K562 (cell line): ENCODE data around the gene QPCT. TPM values are rescaled to one million over a fixed set of nuclear protein-coding genes. Genes with fewer than 3 reads are reported as not detected.

Experiments used
- ATAC-seq: fragments of 200-7000 bp; cut with Tn5 transposase; 3 replicates; pipeline ENCODE4 v1.9.1; 2020; ENCODE audit warnings: moderate library complexity
- BruUV-seq: library from RNA; stranded (reverse); fragments of 400-500 nt; replicated peaks from 2 replicates; lab custom pipeline; 2021; lab: Mats Ljungman, UMichigan
- CTCF ChIA-PET: fragments of 300-600 bp; formaldehyde crosslinking; extraction: SDS; loops from one replicate; lab custom pipeline; 2021; ENCODE audit warnings: low intra/inter-chr PET ratio; lab: Yijun Ruan, JAX
- POLR2A ChIA-PET: fragments of 300-600, 350-650 bp; sonication (Branson Sonifier 250); formaldehyde crosslinking; extraction: SDS; loops from one replicate; lab custom pipeline; 2021; ENCODE audit warnings: antibody characterized with exemption, inconsistent platforms; lab: Yijun Ruan, JAX
- DNase-seq, 4 experiments: peaks; one replicate each; pipeline versions ENCODE4 v3.0.0 to v3.0.0-alpha.2; 2011 to 2018; ENCODE audit warnings: low spot score in 3 of 4, mixed read lengths in 3 of 4; ENCODE audit errors: extremely low read depth in 1 of 4
- FAIRE-seq: peaks from 2 replicates; lab custom pipeline; 2011; peaks lifted over from hg19 to GRCh38; lab: Jason Lieb, UNC
- H2AFZ ChIP-seq: 2 replicates; pipeline ENCODE4 v1.6.0; 2011; ENCODE audit warnings: low read depth, low read length, control low read depth, inconsistent platforms
- H3K27ac ChIP-seq: fragments of 200-600 bp; 3 replicates; pipeline ENCODE4 v1.8.0; 2011; ENCODE audit warnings: low read depth, mild to moderate bottlenecking, control low read depth, inconsistent platforms, low read length, moderate library complexity, mixed read lengths; ENCODE audit errors: extremely low read depth
- H3K27me3 ChIP-seq, 2 experiments: fragments of 300-600 bp in 1 of 2; 2 replicates in 1 of 2; 3 replicates in 1 of 2; pipeline versions ENCODE4 v1.6.0 to v1.8.0; 2011; ENCODE audit warnings: inconsistent platforms in 2 of 2, low read length in 2 of 2, mild to moderate bottlenecking in 1 of 2, mixed read lengths in 1 of 2, moderate library complexity in 1 of 2; ENCODE audit not compliant: control insufficient read depth in 2 of 2, insufficient read depth in 2 of 2
- H3K36me3 ChIP-seq: fragments of 300-600 bp; 3 replicates; pipeline ENCODE4 v1.8.0; 2011; ENCODE audit warnings: mild to moderate bottlenecking, low read length, inconsistent platforms; ENCODE audit not compliant: control insufficient read depth, insufficient read depth
- H3K4me1 ChIP-seq, 2 experiments: fragments of 200-600 bp in 1 of 2; replicated peaks in 1 of 2; 2 replicates in 1 of 2; 3 replicates in 1 of 2; pipeline versions ENCODE4 v1.5.1 to v1.8.0; 2011; ENCODE audit warnings: inconsistent platforms in 2 of 2, low read length in 2 of 2, mild to moderate bottlenecking in 1 of 2, mixed read lengths in 1 of 2, moderate library complexity in 1 of 2; ENCODE audit not compliant: control insufficient read depth in 2 of 2, insufficient read depth in 2 of 2
- H3K4me2 ChIP-seq: 2 replicates; pipeline ENCODE4 v1.6.1; 2011; ENCODE audit warnings: low read length, control low read depth, inconsistent platforms, mixed read lengths; ENCODE audit not compliant: insufficient read depth
- H3K4me3 ChIP-seq: fragments of 200-600 bp; sonication (generic), shearing (Covaris generic); 2 replicates; pipeline ENCODE4 v1.5.1; 2016; ENCODE audit warnings: control low read depth, inconsistent platforms
- H3K79me2 ChIP-seq: fragments of 200-600 bp; 3 replicates; pipeline ENCODE4 v1.8.0; 2011; ENCODE audit warnings: low read length, inconsistent platforms; ENCODE audit not compliant: control insufficient read depth, insufficient read depth
- H3K9ac ChIP-seq, 2 experiments: 2 replicates each; pipeline versions ENCODE4 v1.6.0 to v1.6.1; 2011; ENCODE audit warnings: low read depth in 2 of 2, low read length in 2 of 2, control low read depth in 1 of 2, inconsistent platforms in 1 of 2, mild to moderate bottlenecking in 1 of 2, mixed read lengths in 1 of 2; ENCODE audit not compliant: insufficient read depth in 1 of 2
- H3K9me1 ChIP-seq: one replicate; pipeline ENCODE4 v1.6.0; 2011; ENCODE audit warnings: inconsistent platforms, mild to moderate bottlenecking, low read length, moderate library complexity; ENCODE audit not compliant: control insufficient read depth, insufficient read depth
- H3K9me3 ChIP-seq: replicated peaks from 2 replicates; pipeline ENCODE4 v1.5.1; 2011; ENCODE audit warnings: low read depth, low read length, inconsistent platforms; ENCODE audit not compliant: control insufficient read depth, insufficient read depth
- H4K20me1 ChIP-seq: replicated peaks from 2 replicates; pipeline ENCODE4 v1.6.1; 2011; ENCODE audit warnings: low read length, inconsistent platforms, mixed read lengths; ENCODE audit not compliant: control insufficient read depth, insufficient read depth
- ARID2 ChIP-seq: fragments of 450-650 bp; IDR thresholded peaks from 2 replicates; pipeline ENCODE4 v1.6.1; 2017; ENCODE audit warnings: antibody characterized with exemption, mild to moderate bottlenecking
- ELF2 ChIP-seq: fragments of 250-450 bp; sonication (Bioruptor Pico); IDR thresholded peaks from 2 replicates; pipeline ENCODE4 v1.5.0; 2021; ENCODE audit warnings: mild to moderate bottlenecking
- HDAC8 ChIP-seq: fragments of 450-650 bp; IDR thresholded peaks from 2 replicates; pipeline ENCODE4 v1.6.1; 2016; ENCODE audit warnings: mild to moderate bottlenecking, missing genetic modification characterization, moderate library complexity, missing compliant biosample characterization
- HNRNPL ChIP-seq: fragments of 200-400 bp; formaldehyde crosslinking; IDR thresholded peaks from 2 replicates; pipeline ENCODE4 v1.6.1; 2017; ENCODE audit warnings: low read depth, mild to moderate bottlenecking, low read length
- IRF1 ChIP-seq: sonication (generic); formaldehyde crosslinking; IDR thresholded peaks from 2 replicates; pipeline ENCODE4 v1.8.0; 2022; ENCODE audit warnings: missing genetic modification reagents, mild to moderate bottlenecking, borderline replicate concordance
- MYC ChIP-seq, 2 experiments: fragments of 250-450 bp in 1 of 2; sonication (Bioruptor Pico) in 1 of 2; IDR thresholded peaks; 2 replicates each; pipeline versions ENCODE4 v1.5.1 to v1.6.1; 2012 to 2021; ENCODE audit warnings: low read depth in 2 of 2, borderline replicate concordance in 1 of 2, improper control_type of control experiment in 1 of 2, low read length in 1 of 2, mild to moderate bottlenecking in 1 of 2, moderate library complexity in 1 of 2
- RBM17 ChIP-seq: fragments of 200-400 bp; formaldehyde crosslinking; IDR thresholded peaks from 2 replicates; pipeline ENCODE4 v1.6.1; 2017; ENCODE audit warnings: low read depth, mild to moderate bottlenecking, low read length, borderline replicate concordance
- SAFB ChIP-seq: fragments of 200-400 bp; formaldehyde crosslinking; IDR thresholded peaks from 2 replicates; pipeline ENCODE4 v1.6.1; 2017; ENCODE audit warnings: low read depth, low read length, borderline replicate concordance
- SAP30 ChIP-seq: fragments of 200-600 bp; sonication (generic); IDR thresholded peaks from 2 replicates; pipeline ENCODE4 v1.6.1; 2012; ENCODE audit warnings: borderline replicate concordance, low read depth, mild to moderate bottlenecking, moderate library complexity, low read length, control low read depth, inconsistent platforms; ENCODE audit not compliant: insufficient read depth, poor library complexity, severe bottlenecking
- SIN3A ChIP-seq, 2 experiments: fragments of 150-350 bp in 1 of 2; IDR thresholded peaks; 2 replicates each; pipeline ENCODE4 v1.6.1; 2011 to 2016; ENCODE audit warnings: borderline replicate concordance in 2 of 2, low read depth in 2 of 2, low read length in 2 of 2, mild to moderate bottlenecking in 2 of 2, moderate library complexity in 2 of 2; ENCODE audit not compliant: control insufficient read depth in 1 of 2
- SMAD2 ChIP-seq: fragments of 150-350 bp; IDR thresholded peaks from 2 replicates; pipeline ENCODE4 v1.6.1; 2014; ENCODE audit warnings: low read depth, mild to moderate bottlenecking, low read length
- SREBF2 ChIP-seq: sonication (generic); formaldehyde crosslinking; IDR thresholded peaks from 2 replicates; pipeline ENCODE4 v1.4.0; 2020; ENCODE audit warnings: mild to moderate bottlenecking, missing genetic modification reagents
- YY1 ChIP-seq, 3 experiments: IDR thresholded peaks; 2 replicates each; pipeline ENCODE4 v1.6.1; 2011; ENCODE audit warnings: low read length in 2 of 3, mild to moderate bottlenecking in 2 of 3, moderate library complexity in 2 of 3, borderline replicate concordance in 1 of 3, control low read depth in 1 of 3, low read depth in 1 of 3; ENCODE audit not compliant: insufficient read depth in 3 of 3, insufficient replicate concordance in 2 of 3, control insufficient read depth in 1 of 3, insufficient read length in 1 of 3; ENCODE audit errors: extremely low read depth in 1 of 3
- WGBS: fragments of 100-300 bp; shearing (Covaris generic); methylation state at CpG from one replicate; pipeline ENCODE4 v1.1.6; 2016; ENCODE audit warnings: low coverage, mixed read lengths; ENCODE audit not compliant: insufficient coverage; ENCODE audit errors: missing lambda C conversion rate; 5-methylcytosine and 5-hydroxymethylcytosine counted together
- in situ Hi-C: fragments of 300-500 bp; cut with MboI; formaldehyde crosslinking; loops from 4 replicates; pipeline ENCODE4 v1.15.0; 2018; ENCODE audit warnings: inconsistent platforms, mixed read lengths
- intact Hi-C: fragments of 100-400 bp; cut with micrococcal nuclease; formaldehyde crosslinking; loops from 2 replicates; pipeline ENCODE4 v1.14.2; 2022
- polyA plus RNA-seq, 8 experiments: library from polyadenylated mRNA; depleted of rRNA in 4 of 8; stranded (reverse) in 5 of 8; unstranded in 3 of 8; fragments of >200 nt; fragmentation: Nextera tagmentation in 2 of 8; fragmentation: Illumina TruSeq in 1 of 8; extraction: Ambion mirVana in 2 of 8; extraction: Trizol in 1 of 8; gene quantifications; 2 replicates each; pipeline versions ENCODE4 v1.2.1 to v1.2.3, GENCODE V29; 2011 to 2014; ENCODE audit warnings: inconsistent platforms in 1 of 8, missing spikeins in 1 of 8
- total RNA-seq, 7 experiments: library from RNA; depleted of rRNA in 6 of 7; stranded (reverse); fragments of >200 nt in 6 of 7; fragmentation: Illumina TruSeq in 2 of 7; extraction: Trizol in 2 of 7; gene quantifications; 2 replicates each; pipeline versions ENCODE4 v1.2.1 to v1.2.3, GENCODE V29; 2011 to 2021; ENCODE audit warnings: low replicate concordance in 1 of 7
- TF ChIP-seq, protein P1 (sequence below), 2 experiments: IDR thresholded peaks; 2 replicates each; pipeline ENCODE4 v1.6.1; 2011; ENCODE audit warnings: borderline replicate concordance in 1 of 2, control low read depth in 1 of 2, low read depth in 1 of 2, low read length in 1 of 2, mild to moderate bottlenecking in 1 of 2, mixed read lengths in 1 of 2, moderate library complexity in 1 of 2; ENCODE audit not compliant: insufficient read depth in 1 of 2, insufficient read length in 1 of 2, poor library complexity in 1 of 2, severe bottlenecking in 1 of 2; ENCODE audit errors: extremely low read depth in 1 of 2

Gene QPCT
- total and polyA plus RNA-seq, 9 of the 15 experiments (the other 6 are each of a cell fraction or from before 2014, with no cell fraction given), result 0.07 TPM; not detected in 8

DNA sequence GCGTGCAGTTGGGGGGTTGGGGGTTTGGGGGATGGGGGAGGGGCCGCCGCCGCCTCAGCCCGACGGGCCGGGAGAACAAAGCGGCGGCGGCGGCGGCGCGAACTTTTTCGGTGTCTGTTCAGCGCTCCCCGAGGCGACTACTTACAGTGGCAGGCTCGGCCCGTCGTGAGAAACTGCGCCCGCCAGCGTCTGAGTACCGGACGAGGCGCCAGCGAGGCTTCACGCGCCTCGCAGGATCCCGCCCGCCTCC is 20.0 kb upstream of the QPCT start (continued):
- 0 out of 4 replicates have a peak, but pooled peaks of 1 of the 2 experiments have one; percentile 19 for TF ChIP-seq SIN3A (IDR thresholded peaks at IDR 0.05; ENCODE audit: borderline replicate concordance in 2 of 2, control insufficient read depth in 1 of 2, low read depth in 2 of 2, low read length in 2 of 2)
- TF ChIP-seq MYC (IDR thresholded peaks at IDR 0.05; ENCODE audit: low read depth, low read length), result peak; percentile 36; the same call in 1 of the 2 replicates
- no peak for TF ChIP-seq MYC (CRISPR knock-in tag; IDR thresholded peaks at IDR 0.05; ENCODE audit: borderline replicate concordance, low read depth)
- TF ChIP-seq SAFB, result no peak

DNA sequence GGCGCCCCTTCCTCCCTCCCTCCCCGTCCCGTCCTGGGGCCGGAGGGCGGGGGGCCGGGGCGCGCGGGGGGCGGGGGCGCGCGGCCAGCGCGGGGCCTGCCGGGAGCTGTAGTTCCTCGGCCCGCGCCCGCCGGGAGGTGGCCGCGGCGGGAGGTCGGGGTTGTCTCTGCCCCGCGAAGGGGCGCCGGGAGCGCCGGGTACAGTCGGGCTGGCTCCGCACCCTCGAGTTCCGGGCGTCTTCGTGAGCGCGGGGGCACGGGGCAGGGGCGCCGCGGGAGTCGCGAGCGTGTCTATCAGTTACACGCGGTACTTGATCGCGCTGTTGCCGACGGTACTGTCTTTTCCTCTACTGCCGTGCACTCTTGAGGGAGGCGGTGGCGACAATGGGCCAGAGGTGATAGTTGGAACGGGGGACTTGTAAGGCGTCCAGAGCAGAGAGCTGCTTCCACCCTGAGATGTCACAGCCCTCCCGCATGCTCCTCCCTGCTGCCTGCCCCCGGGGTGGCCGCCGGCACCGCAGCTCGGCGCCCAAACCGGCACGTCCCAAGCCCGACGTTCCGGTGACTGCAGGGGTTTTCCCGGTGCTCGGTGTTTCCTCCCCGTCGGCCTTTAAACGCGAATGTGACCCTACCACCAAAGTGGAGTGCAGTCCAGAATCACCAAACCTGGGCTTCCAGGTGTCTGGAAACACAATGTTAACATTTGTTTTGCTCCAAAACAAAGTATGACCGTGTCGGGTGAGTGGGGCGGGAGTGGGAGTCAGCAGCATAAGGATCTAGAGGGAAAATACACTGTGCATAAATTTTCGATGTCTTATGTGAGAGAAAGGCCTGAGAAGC is 19.4 kb upstream of the QPCT start, which contains the start of gene PRKD3:
Gene PRKD3 (minus strand): TSS at position 48 of the 839 bp plus-strand sequence. CDS start 8,309 bp downstream, outside the sequence.
- H3K9ac ChIP-seq, result peak within 1 kb of the TSS; percentile 65 to 98
- H4K20me1 ChIP-seq, result no peaks in the 10 kb centered on the region
- H3K9me3 ChIP-seq, result no peaks in the 10 kb centered on the region
- peak within 1 kb of the TSS; percentile 85 for H3K4me2 ChIP-seq
- H3K4me3 ChIP-seq, result peak within 1 kb of the TSS; percentile 76
- H2AFZ ChIP-seq, result peak within 1 kb of the TSS; percentile 98
- intact Hi-C loops (no loop called here), in situ Hi-C loops (no loop called here)
- H3K27ac ChIP-seq, result peak within 1 kb of the TSS; percentile 72
- H3K36me3 ChIP-seq, result peaks cover 3% of the 10 kb centered on the region; the same call in 1 of the 3 replicates
- FAIRE-seq (no peak), DNase-seq (peak; percentile 85 to 88 (median 86)), ATAC-seq (peak; percentile 90)
- H3K4me1 ChIP-seq, result peaks cover 12 to 14% of the 10 kb centered on the region in 2 experiments
- peaks cover 24% of the 10 kb centered on the region for H3K79me2 ChIP-seq
- CTCF ChIA-PET, result no interaction called here
- H3K9me1 ChIP-seq, result no peaks in the 10 kb centered on the region
- TSS peak; percentile 75 for BruUV-seq
- WGBS, result 4% methylated on average over 41 of the region's 79 CpGs
- no peaks in the 10 kb centered on the region for H3K27me3 ChIP-seq
- POLR2A ChIA-PET, result interaction anchor here (0.5 kb wide), 1 partner anchor 9 kb away, joined by 3 read pairs; no protein-coding TSS in a partner anchor
- peak in 1 of 3 experiments; percentile 27 for TF ChIP-seq YY1 (IDR thresholded peaks at IDR 0.05; ENCODE audit: borderline replicate concordance in 1 of 3, control insufficient read depth in 1 of 3, extremely low read depth in 1 of 3, insufficient read depth in 3 of 3, insufficient read length in 1 of 3, insufficient replicate concordance in 2 of 3, low read depth in 1 of 3, low read length in 2 of 3)
- TF ChIP-seq HDAC8 (tag), result peak; percentile 54; the same call in 1 of the 2 replicates
- 0 out of 2 replicates have a peak, but pooled peaks have one; percentile 4 for TF ChIP-seq HNRNPL
- peak; percentile 26 for TF ChIP-seq SAP30
- TF ChIP-seq RBM17, result no peak
- no peak for TF ChIP-seq ELF2 (CRISPR knock-in tag)
- TF ChIP-seq ARID2, result no peak
- TF ChIP-seq SREBF2, result no peak
- TF ChIP-seq, protein P1, sequence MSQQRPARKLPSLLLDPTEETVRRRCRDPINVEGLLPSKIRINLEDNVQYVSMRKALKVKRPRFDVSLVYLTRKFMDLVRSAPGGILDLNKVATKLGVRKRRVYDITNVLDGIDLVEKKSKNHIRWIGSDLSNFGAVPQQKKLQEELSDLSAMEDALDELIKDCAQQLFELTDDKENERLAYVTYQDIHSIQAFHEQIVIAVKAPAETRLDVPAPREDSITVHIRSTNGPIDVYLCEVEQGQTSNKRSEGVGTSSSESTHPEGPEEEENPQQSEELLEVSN (IDR thresholded peaks at IDR 0.05; ENCODE audit: borderline replicate concordance in 1 of 2, extremely low read depth in 1 of 2, insufficient read depth in 1 of 2, insufficient read length in 1 of 2, low read depth in 1 of 2, low read length in 1 of 2, poor library complexity in 1 of 2, severe bottlenecking in 1 of 2), result peak; percentile 69 to 80
- peak; percentile 25; the same call in 1 of the 2 replicates for TF ChIP-seq IRF1 (CRISPR knock-in tag)
- TF ChIP-seq SMAD2, result no peak
